ENCODE data around the gene BLM.

GRCh38 chr15:90691982-90692773 is 25.0 kb upstream of the BLM start:
- TF ChIP-seq CTCF (IDR thresholded peaks at IDR 0.05) (no peak), POLR2AphosphoS5 (IDR thresholded peaks at IDR 0.05) (no peak), POLR2A (IDR thresholded peaks at IDR 0.05) (no peak)
